GM21723 (cell line): ENCODE data around the gene LRPPRC.
"Not testable (repeated sequence)": the region's sequence is repeated elsewhere in the genome, so short reads cannot be mapped to it uniquely, and the experiment has no call there.

Experiments
- ATAC-seq: cut with Tn5 transposase; IDR thresholded peaks from one replicate; pipeline ENCODE4 v1.9.1; 2021; ENCODE audit warnings: mild to moderate bottlenecking, moderate library complexity; ENCODE audit not compliant: unreplicated experiment

LRPPRC gene

DNA sequence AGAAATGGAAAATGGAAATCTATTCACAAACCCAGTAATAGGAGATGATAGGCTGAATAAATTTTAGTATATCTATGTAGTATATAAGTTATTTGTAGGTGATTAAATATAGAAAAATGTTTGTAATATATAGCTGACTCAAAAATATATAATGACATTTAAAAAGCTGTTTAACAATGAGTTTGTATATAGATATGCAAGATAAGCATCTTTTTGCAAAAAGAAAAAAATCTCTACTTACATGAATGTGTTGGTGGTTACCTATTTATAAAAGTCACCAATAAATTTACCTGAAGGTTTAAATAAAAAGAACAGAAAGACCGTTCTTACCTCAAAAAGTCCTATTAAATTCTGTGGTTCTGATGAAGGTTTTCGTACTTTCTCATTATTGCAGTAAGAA, 71.3 kb downstream of the LRPPRC start:
- ATAC-seq = no peak

DNA sequence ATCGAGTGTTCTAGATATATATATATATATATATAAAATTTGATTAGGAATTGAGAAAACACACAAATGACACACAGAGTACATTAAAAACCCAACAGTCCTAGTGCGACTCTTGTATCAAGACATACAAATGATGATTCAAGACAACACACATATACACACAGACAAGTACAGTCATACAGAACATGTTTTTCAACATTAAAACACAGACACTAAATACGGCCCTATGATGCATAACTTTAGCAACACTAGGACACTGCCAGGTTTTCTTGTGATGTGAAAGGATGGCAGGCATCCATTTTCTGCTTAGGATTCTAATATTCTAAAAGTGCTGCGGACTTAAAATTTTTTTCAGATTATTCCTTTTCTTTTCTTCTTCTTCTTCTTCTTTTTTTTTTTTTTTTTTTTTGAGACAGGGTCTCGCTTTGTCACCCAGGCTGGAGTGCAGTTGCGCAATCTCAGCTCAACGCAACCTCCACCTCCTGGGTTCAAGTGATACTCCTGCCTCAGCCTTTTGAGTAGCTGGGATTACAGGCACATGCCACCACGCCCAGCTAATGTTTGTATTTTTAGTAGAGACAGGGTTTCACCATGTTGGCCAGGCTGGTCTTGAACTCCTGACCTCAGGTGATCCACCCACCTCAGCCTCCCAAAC, 84.5 kb downstream of the LRPPRC start:
- ATAC-seq = not testable (repeated sequence)

DNA sequence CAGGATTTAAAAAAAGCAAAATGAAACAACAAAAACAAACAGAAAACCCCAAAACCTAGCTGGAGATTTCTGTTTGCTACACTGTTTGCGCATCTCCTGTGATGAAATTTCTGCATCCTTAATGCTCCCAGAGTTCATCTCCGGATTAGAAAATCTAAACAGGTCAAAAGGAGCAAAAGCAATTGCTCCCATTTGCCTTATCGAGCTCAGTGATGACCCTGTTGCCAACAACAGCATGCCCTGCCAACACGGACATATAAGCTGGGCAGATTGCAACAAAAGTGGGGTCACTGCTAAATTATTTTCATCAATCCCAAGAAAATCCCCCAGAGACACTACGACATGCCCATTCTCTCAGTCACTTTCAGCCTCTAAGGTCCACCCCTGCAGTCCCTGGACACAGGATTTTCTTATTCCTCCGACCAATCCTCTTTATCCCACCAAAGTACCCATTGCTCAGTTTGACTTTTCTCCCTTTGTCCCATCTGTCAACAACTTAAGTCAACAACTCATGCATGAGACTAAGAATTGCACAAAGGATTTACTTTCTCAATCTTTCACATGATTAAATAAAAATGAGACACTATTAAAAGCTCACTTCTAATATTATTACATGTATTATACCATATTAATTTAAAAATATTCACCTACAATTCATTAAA, 89.2 kb downstream of the LRPPRC start:
- ATAC-seq = no peak

DNA sequence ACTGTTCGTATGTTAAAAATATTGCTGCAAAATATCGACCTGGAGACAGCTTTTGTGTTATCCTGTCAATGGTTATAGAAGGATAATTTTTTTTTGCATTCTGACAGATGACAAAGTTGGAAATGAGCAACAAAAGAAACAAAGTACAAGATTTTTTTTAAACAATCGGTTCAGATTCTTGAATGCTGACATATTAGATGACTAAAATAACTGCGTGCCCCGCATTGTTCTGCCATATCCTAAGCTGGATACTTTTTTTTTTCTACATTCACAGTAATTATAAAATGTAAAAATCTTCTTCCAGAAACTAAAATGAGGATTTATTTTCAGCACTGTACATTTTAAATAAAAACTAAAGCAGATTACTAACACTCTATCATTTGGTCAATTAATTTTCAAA, 89.9 kb downstream of the LRPPRC start:
- no peak for ATAC-seq

DNA sequence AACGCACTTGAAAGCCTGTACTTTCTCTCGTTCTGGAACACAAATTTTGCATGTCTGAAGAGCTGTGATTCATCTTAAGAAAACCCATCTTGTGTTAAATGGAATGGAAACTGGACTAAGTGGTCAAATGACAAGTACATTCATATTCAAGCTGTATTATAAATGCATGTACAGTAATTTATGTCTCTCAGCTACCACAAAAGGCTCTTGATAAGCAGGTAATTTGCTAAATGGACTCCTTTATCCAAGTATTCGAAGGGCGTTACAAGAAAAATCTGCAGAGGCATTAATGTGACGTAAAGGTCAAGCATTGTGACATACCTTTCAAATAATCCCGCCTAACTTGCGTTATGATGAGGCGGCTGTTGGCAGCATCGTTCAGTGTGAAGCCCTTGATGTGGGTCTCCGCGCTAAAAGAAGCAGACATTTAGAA, 90.4 kb downstream of the LRPPRC start:
- peak; percentile 55 for ATAC-seq

DNA sequence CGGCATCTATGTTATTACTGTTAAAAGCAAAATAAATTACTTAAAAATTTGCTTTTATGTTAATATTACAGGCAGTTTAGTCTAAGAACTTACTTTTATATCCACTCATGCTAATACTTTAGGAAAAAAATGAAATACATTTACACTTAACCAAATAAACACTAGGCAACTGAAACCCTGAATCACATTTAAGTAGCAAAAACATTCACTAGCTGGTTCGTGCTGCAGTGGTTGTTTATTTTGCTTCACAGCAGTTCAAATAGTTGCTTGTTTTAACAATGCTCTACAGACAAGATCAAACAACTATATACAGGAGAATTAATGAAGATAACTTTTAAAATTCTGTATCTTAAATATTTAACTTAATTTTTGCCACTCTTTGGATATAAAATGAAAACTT, 96.2 kb downstream of the LRPPRC start:
- no peak for ATAC-seq

DNA sequence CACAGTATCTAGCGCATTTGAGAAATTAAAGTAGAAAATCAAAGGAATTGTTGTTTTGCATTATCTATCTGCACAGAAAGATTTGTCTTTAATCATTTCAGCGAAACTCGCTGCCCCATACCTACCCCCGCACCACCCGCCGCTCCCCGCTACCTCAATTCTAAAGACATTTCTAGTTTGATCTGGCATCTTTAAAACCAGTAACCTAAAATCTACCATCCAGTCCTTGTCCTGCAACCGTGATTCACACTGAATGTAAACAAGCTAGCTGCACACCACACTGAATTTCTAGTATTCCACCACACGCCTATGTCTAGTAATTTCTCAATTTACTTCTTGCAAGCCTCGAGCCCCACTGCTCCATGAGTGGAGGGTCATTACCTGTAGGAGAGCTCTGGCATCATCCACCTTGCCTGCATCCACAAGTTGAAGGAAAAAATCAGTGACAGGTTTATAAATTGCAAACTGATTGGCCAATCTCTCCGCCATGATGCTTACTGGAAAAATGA, 96.9 kb downstream of the LRPPRC start:
- ATAC-seq = no peak

DNA sequence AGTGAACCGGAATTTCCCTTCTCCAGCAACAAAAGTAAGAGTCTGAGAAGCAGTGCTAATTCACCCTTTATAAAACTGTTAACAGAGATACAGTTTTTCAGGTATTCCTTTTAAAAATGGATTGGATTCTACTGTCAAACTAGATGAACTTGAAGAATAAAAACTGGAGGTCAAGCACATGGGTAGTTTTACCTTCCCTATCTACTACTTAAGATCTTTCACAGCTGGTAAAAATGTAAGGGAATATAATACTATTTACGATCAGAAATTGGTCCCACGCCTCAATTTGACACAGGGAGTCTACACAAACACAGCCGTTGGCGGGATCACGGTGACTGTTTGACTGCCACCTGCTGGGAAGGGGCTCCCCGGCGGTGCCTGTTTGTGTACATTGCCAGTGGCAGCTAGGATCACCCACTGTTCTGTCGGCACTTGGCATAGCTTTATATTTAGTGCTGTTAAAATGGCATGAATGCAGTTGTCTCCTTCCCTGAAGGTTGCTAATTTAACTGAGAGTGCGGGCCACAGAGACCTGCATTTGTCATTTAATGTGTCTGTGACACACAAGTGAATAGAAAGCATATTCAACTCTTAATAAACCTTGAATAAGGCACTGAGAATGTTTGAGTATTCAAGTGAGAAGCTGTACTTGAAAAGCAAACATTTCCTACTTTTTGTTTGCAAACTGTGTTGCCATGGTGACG, 97.5 kb downstream of the LRPPRC start:
- no peak for ATAC-seq

DNA sequence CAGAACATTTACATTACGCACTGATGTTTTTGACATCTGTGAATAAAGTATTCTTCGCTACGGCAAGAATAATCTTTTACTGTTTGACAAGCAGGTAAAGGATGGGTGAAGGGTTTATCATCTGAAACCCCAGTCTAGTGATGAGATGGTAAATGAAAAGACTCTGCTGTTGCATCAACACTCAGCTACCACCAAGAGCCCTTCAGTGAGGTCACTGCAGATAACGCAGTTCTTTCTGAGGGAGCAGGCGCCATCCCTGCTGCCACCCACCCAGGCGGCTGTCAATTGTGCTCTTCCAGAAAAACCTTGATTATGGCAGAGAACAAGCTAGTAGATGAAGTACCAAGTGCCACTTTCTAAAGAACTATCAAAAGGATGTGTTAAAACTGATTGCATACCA, 98.3 kb downstream of the LRPPRC start:
- ATAC-seq = no peak

DNA sequence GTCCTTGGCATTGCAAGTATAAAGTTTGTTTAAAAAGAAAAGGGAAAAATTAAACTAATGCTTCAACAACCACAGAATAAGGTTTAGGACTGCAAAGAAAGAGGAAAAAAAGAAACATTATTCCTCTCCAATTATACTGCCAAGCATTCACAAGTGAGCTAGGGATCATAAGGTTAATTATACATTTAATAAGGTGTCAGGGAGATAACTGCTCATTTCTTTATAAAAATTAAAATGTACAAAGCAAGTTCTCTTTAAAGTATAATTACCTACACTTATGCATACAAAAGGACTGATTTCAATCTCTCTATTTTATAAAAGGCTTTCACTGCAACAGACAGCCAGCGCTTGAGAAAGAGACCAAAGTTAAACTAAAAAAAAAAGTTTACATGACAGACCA, 98.9 kb downstream of the LRPPRC start:
- ATAC-seq = no peak

DNA sequence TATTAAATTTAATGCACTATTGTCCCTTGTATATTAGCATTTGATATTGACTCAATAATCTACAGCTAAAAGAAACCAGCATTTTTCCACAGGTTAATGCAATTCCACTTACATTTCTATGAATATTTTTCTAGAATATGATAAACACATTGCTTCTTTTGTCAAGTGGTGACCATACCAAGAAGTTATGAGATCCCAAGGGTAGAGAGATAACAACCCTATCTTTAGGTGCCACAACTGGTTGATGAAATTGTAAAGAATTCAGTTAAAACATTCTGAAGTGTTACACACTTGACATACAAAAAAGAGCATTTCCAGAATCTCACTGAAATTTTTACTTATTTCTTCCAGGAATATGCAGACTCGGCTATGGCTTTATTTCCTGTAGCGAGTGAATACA, 101.0 kb downstream of the LRPPRC start:
- no peak for ATAC-seq

DNA sequence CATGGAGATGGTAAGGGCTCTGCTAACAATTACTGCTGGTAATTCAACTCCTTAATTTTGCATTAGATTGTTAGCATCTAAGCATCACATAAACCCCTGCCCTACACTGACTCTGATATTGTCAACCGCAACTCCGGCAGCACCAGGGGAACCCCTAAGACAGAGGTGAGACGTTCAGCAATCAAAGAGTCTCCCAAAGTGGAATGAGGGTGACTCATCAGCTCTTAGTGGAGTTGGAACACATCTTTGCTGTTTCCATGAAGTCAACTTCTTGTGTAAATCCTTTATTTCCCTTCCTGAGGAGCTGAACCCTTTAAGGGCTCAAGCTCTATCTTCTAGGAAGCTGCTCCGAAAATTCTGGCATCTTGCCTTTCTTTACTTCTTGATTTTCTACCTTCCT, 104.9 kb downstream of the LRPPRC start:
- ATAC-seq = no peak

DNA sequence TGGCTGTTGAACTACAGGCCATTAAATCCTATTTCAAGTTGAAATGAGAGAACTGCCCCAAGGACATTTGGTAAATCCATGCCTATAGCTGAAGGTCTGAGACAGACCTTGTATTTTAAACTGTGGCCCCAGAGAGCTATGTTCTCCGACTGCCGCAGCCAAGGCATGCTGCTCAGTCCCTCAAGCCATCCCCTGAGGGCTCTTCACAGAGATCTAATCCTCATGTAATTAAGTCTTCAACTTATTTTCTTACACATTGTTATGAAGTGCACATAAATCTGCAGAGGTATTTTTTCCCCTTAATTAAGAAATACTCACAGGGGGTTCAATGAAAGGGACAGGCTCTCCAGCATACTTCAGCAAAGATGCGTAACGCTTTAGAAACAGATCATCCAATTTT, 106.4 kb downstream of the LRPPRC start:
- no peak for ATAC-seq

DNA sequence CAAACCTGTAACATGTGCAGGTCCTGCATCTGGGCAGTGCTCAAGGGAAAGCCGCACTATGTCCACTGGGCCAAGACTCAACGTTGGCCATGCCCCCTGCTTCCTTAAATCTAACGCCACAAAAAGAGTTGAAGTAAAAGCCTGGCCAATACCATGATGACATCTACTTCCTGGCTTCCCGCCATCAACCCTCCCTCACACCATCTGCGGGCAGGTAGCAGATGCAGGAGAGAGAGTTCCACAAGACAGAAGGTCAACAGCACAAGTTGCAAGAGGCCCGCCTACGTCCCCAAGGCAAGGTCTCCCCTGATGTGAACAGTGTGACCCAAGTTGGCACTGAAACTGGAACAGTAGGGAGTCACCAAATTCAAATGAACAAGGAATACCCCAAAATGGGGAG, 108.6 kb downstream of the LRPPRC start:
- no peak for ATAC-seq

DNA sequence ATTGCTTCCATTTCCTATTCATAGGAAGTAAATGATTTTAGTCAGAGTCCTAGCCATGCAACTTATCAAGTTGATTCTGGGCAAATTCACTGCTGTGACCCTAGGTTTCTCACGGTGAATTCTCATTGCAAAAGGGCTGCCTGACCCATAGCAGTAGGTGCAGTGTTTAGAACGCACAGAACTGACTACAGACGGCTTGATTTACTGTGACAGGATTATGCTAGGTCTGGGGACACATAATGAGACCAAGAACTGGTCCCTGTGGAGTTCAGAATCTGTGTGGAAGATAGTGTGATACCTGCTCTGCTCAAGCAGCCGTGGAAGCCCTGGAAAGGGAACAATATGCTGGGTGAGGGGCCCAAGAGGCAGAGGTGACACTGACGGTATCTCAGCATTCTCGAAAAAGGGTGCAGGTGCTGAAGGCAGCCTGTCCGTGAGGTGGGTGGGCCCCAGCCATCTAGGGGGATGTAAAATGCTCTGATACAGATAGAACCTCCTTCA, 110.6 kb downstream of the LRPPRC start:
- no peak for ATAC-seq

DNA sequence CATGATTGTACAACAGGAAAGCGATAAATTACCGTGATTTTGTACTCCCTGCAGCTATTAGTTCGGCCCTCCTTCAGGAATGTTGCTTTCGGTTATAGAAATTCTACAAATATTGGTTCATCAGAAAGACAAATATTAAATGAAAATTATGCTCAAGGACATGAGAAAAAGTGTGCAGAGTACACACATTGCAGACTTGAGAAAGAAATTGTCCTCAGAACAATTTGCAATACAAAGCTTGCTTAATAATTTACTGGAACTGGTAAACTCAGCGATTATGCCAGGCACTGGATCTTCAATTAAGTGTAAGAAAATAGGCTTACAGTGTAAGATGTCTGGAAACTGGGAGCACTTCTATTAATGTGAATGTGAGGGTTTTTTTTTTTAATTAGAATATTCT, 111.1 kb downstream of the LRPPRC start:
- no peak for ATAC-seq

DNA sequence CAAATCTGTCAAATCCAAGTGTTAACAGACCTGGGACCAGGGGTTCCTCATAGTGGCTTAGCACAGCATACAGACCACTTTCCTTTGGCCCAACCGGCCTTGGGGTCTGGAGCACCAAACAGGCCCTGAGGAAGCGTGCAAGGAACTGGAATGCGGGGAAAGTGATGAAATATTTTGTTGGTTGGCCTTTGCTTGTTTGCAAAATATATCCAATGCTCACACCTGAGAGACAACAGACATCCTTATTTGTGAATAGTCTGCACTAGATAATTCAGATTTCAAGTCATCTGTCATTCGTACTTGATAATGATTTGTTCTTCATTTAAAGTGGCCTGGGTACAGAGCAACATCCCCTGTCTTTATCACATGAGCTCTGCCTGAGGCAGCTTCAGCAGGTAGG, 113.5 kb downstream of the LRPPRC start:
- no peak for ATAC-seq

DNA sequence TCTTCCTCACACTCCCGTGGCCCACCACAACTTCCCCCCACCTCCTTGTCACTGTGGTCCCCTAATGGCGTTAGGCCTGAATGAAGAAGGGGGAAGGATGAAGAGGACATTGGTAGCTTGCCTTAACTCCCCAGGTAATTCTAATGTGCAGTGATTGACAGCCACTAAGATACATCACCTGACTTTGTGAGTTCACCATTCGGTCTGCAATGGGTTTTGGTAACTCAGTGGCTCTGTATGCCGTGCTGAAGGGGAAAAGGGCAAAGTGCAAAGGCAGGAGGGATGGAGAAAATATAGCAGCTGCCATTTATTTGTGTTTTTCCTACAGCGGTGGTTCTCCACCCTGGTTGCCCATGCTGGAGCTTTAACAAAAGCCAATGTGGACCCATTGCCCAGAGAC, 114.8 kb downstream of the LRPPRC start:
- ATAC-seq = no peak

DNA sequence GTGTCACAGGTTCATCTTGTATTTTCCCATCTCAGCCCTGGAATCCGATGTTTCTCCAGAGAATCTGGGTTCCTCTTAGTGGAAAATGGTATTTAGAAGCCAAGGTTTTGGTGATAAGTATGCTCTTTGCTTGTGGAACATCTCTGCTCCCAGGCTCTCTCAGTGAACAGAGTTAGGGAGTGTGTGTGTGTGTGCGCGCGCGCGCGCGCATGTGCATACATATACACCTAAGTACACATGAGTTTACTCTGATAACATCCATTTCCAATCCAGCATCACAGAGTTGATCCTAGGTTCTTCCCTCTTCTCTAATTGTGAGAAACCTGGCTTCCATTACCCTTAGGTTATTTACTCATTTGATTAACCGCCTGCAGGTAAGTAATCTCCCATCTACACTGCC, 115.3 kb downstream of the LRPPRC start:
- ATAC-seq = no peak

DNA sequence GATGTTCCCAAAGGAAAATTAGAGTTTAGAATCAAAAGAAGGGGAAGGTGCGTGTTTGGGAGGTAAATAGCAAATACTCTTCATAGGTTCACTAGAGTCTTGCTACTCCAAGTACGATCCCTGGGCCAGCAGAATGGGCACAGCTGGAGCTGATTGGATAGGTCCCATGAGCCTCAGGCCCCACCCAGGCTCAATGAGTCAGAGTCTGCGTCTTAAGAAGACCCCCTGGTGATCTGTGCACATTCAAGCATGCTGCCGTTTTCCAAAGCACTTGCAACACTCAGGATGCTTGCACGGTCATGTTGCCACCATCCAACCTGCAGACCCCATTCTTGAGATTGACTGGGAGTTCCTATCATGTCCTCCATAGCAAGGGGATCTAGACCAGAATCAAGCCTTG, 116.5 kb downstream of the LRPPRC start:
- ATAC-seq = no peak

DNA sequence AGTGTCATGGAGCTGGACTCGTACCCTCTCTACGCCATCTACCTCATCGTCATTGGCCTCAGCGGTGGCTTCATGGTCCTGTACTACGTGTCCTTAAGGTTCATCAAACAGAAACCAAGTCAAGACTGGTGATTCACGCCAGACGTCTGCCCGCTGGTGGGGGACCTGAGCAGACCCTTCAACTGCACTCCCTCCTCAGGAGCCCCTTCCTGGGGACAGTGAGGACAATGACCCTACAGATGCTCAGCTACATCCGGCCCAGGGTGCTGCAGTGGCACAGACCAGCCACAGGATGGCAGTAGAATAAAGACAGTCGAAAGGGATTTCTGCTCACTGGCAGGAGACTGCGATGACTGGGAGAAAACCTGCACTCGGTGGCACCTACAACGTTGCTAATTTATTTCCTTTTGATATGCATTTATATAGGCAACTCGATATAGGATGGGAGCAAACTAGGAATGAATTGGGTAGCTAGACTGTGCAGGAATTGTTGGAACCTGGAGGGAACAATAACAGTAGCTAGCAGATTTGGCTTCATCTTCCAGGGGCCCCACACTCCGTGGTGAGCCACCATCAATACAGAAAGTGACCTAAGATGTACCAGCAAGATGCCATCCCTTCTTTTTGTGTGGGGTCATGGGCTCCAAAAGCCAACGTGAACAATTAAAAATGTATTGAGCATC, 117.9 kb downstream of the LRPPRC start:
- peak; percentile 81 for ATAC-seq
